Measurements from ENCODE around the gene ST6GALNAC6.

The ST6GALNAC6 gene

DNA sequence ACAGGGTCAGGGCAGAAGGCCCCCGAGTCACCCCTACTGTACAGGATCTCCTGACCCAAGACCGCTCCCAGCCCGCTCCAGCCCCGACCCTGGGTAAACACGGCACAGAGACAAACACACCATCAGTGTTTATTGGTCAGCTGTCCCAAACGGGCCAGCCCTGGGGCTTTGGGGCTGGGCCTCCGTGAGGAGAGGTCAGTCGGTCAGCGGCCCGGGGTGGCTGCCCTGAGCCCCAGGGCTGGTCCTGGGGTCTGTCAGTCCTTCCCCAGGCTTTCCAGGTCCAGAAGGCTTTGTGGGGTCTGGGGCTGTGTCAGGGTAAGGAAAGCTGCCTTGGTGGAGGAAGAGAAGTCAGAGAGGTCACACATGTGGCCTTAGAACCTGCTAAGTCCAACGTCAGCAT lies 35.6 kb upstream of the ST6GALNAC6 start:
- DNase-seq = no peak

DNA sequence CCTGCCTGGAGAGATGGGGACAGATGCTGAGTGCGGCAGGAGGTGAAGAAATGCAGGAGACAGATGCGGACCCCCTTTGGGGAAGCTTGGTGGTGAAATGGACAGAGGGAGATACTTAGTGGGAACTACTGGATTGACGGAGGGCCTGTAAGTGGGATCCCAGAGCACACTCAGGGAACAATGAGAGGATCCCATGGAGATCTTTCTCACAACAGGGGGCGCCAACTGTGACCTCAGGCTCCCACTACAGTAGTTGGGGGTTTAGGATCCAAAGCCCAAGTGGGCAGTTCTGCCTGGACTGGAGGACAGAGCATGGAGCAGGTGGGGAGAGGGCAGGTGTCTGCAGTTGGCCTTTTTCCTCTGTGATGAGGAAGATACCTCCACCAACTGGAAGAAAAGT lies 34.8 kb upstream of the ST6GALNAC6 start:
- no peak for DNase-seq

- DNase-seq = no peak
Observed at GRCh38 chr9:127931092-127931881, 31.9 kb upstream of the ST6GALNAC6 start.

- DNase-seq = peak; percentile 15 to 88 (median 77)
Observed at GRCh38 chr9:127930231-127931091, 31.1 kb upstream of the ST6GALNAC6 start, which contains the start of gene PIP5KL1. TSS of gene PIP5KL1 (minus strand) at chr9:127930777. CDS start at chr9:127930752, 25 bp downstream.

- no peak for DNase-seq
Observed at GRCh38 chr9:127929625-127929979, 30.2 kb upstream of the ST6GALNAC6 start.

DNA sequence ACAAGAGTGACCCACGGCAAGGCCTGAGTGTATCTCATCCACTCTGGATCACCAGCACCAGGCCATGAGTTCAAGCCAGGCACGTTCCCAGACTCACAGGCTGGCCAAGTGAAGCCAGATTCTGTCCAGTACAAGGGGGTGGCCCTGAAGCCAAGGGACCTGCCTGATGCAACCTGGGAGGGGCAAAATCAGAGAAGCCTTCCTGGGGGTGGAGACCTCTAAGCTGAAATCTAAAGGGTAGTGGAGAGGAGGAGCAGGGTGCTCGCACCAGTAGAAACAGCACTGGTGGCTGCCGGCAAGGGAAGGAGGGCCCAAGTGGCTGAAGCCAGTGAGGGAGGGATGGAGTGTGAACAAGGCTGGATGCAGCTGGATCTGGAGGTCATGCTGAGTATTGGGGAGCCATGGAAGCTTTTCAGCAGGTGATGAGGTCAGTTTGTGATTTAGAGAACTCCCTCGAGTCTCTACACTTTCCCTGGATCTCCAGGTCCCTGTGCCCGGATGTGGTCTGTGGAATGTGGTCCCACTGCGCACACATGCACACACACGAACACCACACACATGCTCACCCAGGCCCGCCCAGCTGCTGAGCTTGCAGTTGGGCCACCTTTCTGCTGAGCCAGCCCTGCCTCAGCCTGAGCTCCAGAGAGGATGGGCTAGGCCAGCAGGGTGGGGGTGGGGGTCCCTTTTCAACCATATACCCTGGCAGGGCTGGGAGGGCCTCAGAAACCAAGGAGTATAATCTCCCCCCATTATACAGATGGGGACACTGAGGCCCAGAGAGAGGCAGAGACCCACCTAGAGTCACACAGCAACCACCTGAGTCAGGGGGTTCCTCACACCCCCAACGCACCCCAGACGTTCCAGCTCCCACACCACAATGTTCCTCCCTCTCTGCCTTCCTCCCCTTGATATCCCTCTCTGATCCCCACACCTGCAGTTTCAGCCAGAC lies 29.5 kb upstream of the ST6GALNAC6 start:
- no peak for DNase-seq

- no peak for DNase-seq
Observed at GRCh38 chr9:127927988-127928675, 28.7 kb upstream of the ST6GALNAC6 start.

DNA sequence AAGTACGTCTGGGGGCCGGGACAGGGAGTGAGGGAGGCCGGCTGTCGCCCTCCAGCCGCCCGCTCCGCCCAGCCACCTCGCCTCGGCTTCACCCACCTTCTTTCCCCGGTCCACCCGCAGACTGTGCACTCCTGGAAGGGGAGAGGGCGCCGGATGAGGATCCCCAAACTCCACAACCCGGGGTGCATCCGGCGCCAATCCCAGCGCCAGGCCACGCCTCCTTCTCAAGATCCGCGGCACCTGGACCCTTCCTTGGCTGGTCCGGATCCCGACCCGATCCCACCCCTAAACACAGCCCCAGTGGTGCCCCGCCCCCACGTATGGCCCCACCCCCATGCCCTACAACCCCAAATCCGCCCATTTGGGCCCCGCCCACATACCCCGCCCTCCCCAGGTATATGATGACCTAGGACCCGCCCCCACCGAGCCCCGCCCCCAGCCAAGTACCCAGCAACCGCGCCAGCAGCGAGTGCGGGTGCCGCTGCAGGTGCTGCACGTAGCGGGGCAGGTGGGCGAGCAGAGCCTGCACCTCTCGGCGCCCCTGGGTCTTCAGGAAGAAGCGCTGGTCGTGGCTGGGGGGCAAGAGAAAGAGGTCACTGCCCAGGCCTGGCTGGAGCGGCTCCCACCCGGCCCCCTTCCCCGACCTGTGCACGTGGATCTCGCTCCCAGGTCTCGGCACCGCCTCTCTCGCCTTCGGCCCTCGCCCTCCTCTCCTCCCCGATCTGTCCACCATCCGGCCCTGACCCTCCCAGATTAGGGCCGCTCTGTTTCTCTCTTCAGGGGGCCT lies 28.0 kb upstream of the ST6GALNAC6 start:
- DNase-seq = peak in 1 of 58 donors; percentile 59

- DNase-seq = no peak
Observed at GRCh38 chr9:127926906-127927200, 27.4 kb upstream of the ST6GALNAC6 start.

GRCh38 chr9:127925959-127926905 lies 26.8 kb upstream of the ST6GALNAC6 start:
- DNase-seq = no peak

DNA sequence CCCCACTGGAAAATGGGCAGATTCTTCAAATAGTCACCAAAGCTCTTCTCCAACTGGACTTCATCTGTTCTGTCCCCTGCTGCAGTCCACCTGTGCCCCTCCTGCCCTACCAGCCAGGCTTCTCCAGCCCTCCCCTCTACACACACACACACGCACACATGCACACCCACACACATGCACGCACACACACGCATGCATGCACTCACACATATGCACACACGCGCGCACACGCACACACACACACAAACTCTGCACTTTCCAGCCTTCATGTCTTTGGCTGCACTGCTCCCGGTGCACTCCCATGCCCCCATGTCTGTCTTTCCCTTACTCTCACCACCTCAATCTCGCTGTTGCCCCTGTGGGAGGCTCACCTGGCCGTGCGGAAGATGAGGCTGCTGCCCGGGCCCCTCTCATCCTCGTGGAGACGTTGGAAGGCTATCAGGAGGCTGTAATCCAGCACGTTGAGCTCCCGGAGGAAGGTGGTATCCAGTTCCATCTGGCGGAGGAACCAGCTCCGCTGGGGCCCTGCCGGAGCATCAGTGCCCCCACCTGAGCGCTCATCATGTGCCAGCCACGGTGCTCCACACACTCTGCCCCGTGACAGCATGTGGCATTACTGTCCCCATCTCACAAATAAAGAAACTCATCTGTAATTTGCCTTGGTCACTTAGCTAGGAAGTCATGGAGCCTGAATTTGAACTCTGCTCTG lies 25.5 kb upstream of the ST6GALNAC6 start:
- DNase-seq = no peak

DNA sequence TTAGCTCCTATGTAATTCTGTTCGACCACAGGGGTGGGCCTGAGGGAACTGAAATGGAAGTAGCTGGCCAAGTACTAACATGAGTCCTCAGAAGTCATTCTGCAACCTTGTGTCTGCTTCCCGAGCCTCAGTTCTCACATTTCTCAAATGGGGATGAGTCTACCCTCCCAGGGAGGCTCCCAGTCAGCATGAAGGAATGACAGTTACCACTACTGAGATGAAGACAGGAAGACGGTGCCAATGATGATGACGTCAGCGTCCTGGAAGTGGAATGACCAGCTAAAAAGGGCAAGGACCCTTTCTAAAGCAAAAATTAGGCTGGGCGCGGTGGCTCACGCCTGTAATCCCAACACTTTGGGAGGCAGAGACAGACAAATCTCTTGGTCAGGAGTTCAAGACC lies 24.4 kb upstream of the ST6GALNAC6 start:
- DNase-seq = no peak

DNA sequence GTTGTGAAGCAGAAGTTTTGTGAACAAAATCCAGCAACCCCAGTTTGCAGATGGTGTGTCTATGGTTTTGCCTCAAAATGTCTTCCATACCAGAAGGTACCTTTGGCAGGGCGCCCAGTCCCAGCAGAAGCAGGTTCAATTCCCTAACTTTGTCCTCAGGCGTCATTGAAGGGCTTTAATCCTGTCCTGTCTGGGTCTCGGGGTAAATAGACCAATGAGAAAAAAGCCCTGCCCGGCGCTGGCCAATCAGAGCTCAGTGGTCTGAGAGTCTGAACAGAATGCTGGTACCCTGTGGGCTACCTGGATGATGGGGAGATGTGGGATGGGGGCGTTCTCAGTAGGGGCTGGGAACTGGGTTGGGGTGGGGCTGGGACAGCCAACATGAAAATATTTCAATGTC lies 23.6 kb upstream of the ST6GALNAC6 start:
- peak in 1 of 58 donors; percentile 29 for DNase-seq

DNA sequence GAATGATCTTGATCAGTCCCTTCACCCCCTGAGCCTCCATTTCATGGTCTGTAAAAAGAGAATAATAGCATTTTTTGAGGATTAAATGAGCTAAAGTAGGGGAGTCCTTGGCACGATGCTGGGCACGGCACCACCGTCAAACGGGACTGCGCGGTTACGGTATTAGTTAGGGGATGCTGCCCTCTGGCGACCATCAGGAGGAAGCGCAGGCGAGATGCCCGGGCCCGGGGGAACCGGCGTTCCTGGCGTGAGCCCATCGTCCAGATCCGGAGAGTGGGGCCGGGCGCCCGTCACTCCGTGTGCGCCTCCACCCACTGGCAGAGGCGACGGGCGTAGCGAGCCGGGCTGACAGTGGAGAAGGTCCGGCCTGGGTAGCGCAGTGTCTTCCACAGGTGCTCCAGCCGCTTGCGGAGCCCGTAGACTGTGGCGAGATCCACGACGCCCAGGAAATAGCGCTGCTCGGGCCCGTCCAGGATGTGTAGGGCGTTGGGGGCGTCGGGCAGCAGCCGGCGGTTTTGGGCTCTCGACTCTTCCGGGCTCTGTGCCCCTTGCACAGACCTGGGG lies 22.2 kb upstream of the ST6GALNAC6 start:
- DNase-seq = peak in 44 of 58 donors; percentile 19 to 81 (median 44)

DNA sequence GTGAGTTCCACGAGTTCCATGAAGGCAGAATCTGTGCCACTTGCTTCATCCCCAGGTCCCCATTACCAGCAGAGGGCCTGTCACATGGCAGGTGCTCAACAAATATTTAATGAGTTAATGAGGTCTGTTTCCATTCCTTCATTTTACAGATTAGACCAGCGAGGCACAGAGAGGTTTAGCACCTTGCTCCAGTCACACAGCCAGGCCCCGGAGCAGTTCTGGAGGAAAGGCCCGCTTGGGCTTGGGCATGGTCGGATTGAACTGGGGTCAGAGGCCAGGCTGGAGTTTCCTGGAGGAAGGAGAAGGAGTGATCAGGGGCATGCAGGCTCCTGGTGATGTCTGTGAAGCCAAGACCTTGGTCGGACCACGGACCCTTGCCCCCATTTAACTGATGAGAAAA lies 21.4 kb upstream of the ST6GALNAC6 start:
- DNase-seq = no peak

GRCh38 chr9:127919253-127919815 lies 19.9 kb upstream of the ST6GALNAC6 start:
- DNase-seq = peak in 12 of 58 donors; percentile 13 to 54 (median 37)
